NCI-H1417 treated with DMSO at 0.1 percent for 48 hours (cell line): ENCODE results near the gene SAMD14.

Source experiments
- DNase-seq: peaks from one replicate; lab custom pipeline; 2025; lab: John Stamatoyannopoulos, UW

SAMD14 gene

GRCh38 chr17:50165066-50165465 lies 35.1 kb upstream of the SAMD14 start:
- DNase-seq, result no peak

- DNase-seq, result no peak
Observed at GRCh38 chr17:50164697-50164988, 34.7 kb upstream of the SAMD14 start.

- DNase-seq, result no peak
Observed at GRCh38 chr17:50163843-50164696, 34.1 kb upstream of the SAMD14 start.

- no peak for DNase-seq
Observed at GRCh38 chr17:50162466-50163254, 32.7 kb upstream of the SAMD14 start.

GRCh38 chr17:50161911-50162288 lies 31.9 kb upstream of the SAMD14 start:
- no peak for DNase-seq

GRCh38 chr17:50161023-50161910 lies 31.3 kb upstream of the SAMD14 start:
- DNase-seq, result peak; percentile 21

GRCh38 chr17:50157891-50158290 lies 27.9 kb upstream of the SAMD14 start:
- DNase-seq, result no peak

- DNase-seq, result no peak
Observed at GRCh38 chr17:50155115-50155819, 25.3 kb upstream of the SAMD14 start.

GRCh38 chr17:50154604-50155003 lies 24.6 kb upstream of the SAMD14 start:
- DNase-seq, result no peak

- DNase-seq, result no peak
Observed at GRCh38 chr17:50153650-50154575, 24.0 kb upstream of the SAMD14 start.

- no peak for DNase-seq
Observed at GRCh38 chr17:50152736-50153135, 22.8 kb upstream of the SAMD14 start.

- peak; percentile 29 for DNase-seq
Observed at GRCh38 chr17:50151937-50152547, 22.1 kb upstream of the SAMD14 start.

- no peak for DNase-seq
Observed at GRCh38 chr17:50151041-50151936, 21.3 kb upstream of the SAMD14 start.

GRCh38 chr17:50150354-50151040 lies 20.5 kb upstream of the SAMD14 start, which contains the start of gene PPP1R9B:
Gene PPP1R9B (minus strand): TSS chr17:50150677. CDS start chr17:50150513, 164 bp downstream.
- DNase-seq, result no peak

GRCh38 chr17:50149417-50150353 lies 19.7 kb upstream of the SAMD14 start:
- no peak for DNase-seq

- DNase-seq, result no peak
Observed at GRCh38 chr17:50149091-50149416, 19.1 kb upstream of the SAMD14 start.
